ENCODE measurements around the gene TMEM11. TPM values are rescaled to one million over a fixed set of nuclear protein-coding genes. Genes with fewer than 3 reads are reported as not detected.

TMEM11 gene
- total RNA-seq, 1 experiment from 2014 or later = 32.5 TPM

DNA sequence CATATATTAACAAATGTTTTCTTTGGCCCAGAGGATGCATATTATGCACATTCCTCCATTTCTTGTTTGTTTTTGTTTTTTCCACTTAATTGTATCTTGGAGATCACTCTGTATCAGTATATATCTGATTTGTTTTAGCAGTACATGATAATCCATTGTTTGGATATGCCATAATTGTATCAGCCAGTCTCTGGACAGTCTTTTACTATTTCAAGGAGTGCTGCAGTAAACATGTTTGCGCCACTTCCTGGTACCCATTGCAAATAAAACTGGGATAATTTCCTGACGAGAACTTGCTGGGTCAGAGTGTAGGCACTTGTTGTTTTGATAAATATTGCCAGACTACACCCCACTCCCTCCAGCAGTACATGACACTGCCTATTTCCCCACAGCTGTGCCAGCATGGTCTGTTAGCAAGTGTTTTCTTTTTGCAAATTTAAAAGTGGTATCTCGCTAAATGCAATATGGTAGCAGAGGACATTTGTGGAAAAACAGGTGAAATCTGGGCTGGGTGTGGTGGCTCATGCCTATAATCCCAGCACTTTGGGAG, 4.9 kb upstream of the TMEM11 start:
- Mint-ChIP-seq H3K9me3 (0 out of 5 replicates have a peak, but pooled peaks cover 0 to 3% of the 10 kb centered on the region in 2 experiments), H3K27me3 (ENCODE audit: low read depth) (peaks cover under 1% of the 10 kb centered on the region), H3K36me3 (ENCODE audit: insufficient read depth in 1 of 3, low read depth in 3 of 3) (peaks cover 0 to 15% (median 11%) of the 10 kb centered on the region in 3 experiments; a peak in 3 of 7 replicates), H3K4me1 (peaks cover 35 to 36% of the 10 kb centered on the region in 2 experiments), H3K27ac (no peak overlapping the region), H3K4me3 (no peak overlapping the region)
- no peak overlapping the region for H4K8ac ChIP-seq (replicated peaks; ENCODE audit: insufficient read length, low read depth, low read length)
- no peaks in the 10 kb centered on the region for H3K27me3 ChIP-seq (ENCODE audit: insufficient read depth, low read length)
- no peak overlapping the region for H3K14ac ChIP-seq (ENCODE audit: insufficient read depth, low read length)
- H3K4ac ChIP-seq (ENCODE audit: low read depth, low read length) = no peak overlapping the region
- H2BK5ac ChIP-seq (ENCODE audit: insufficient read length, low read length) = no peak overlapping the region
- no peak overlapping the region for H3T11ph ChIP-seq (ENCODE audit: low read length)
- H3K18ac ChIP-seq (ENCODE audit: insufficient read length, low read depth, low read length) = no peak overlapping the region
- no peak overlapping the region for H2AFZ ChIP-seq (ENCODE audit: low read length)
- no peak overlapping the region for H3K9ac ChIP-seq (ENCODE audit: extremely low read depth, insufficient read length, low read length)
- H3K4me2 ChIP-seq (ENCODE audit: insufficient read depth, insufficient read length, low read length) = no peak overlapping the region
- no peaks in the 10 kb centered on the region for H3K79me1 ChIP-seq (ENCODE audit: insufficient read depth, low read depth, low read length, poor library complexity, severe bottlenecking)
- TF ChIP-seq, protein P1, sequence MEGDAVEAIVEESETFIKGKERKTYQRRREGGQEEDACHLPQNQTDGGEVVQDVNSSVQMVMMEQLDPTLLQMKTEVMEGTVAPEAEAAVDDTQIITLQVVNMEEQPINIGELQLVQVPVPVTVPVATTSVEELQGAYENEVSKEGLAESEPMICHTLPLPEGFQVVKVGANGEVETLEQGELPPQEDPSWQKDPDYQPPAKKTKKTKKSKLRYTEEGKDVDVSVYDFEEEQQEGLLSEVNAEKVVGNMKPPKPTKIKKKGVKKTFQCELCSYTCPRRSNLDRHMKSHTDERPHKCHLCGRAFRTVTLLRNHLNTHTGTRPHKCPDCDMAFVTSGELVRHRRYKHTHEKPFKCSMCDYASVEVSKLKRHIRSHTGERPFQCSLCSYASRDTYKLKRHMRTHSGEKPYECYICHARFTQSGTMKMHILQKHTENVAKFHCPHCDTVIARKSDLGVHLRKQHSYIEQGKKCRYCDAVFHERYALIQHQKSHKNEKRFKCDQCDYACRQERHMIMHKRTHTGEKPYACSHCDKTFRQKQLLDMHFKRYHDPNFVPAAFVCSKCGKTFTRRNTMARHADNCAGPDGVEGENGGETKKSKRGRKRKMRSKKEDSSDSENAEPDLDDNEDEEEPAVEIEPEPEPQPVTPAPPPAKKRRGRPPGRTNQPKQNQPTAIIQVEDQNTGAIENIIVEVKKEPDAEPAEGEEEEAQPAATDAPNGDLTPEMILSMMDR (conservative IDR thresholded peaks at IDR 0.05) = no peak
- H4K5ac ChIP-seq (ENCODE audit: insufficient read length, low read depth, low read length) = no peak overlapping the region
- no peak overlapping the region for H2BK20ac ChIP-seq (ENCODE audit: low read depth, low read length, poor library complexity, severe bottlenecking)
- no peak overlapping the region for H3K27ac ChIP-seq (ENCODE audit: insufficient read length, low read depth, low read length)
- no peaks in the 10 kb centered on the region for H3K9me3 ChIP-seq (ENCODE audit: control insufficient read depth, low read depth, low read length)
- H3K4me1 ChIP-seq (ENCODE audit: insufficient read depth, low read length) = peaks cover 2% of the 10 kb centered on the region; the same call in 1 of the 2 replicates
- H2BK120ac ChIP-seq (ENCODE audit: low read depth, low read length, poor library complexity, severe bottlenecking) = no peak overlapping the region
- H2AK5ac ChIP-seq (ENCODE audit: insufficient read length, low read length) = no peak overlapping the region
- no peak overlapping the region for H2BK15ac ChIP-seq (ENCODE audit: low read depth, low read length)
- no peak overlapping the region for H4K91ac ChIP-seq (ENCODE audit: insufficient read length, low read depth, low read length)
- H4K20me1 ChIP-seq (ENCODE audit: control insufficient read depth, insufficient read depth, insufficient read length) = no peaks in the 10 kb centered on the region
- no peak overlapping the region for H3K56ac ChIP-seq (ENCODE audit: insufficient read length, low read depth, low read length)
- H3K23ac ChIP-seq (ENCODE audit: insufficient read length, low read depth, low read length) = no peak overlapping the region
- WGBS (ENCODE audit: extremely low coverage, insufficient read length, low lambda C conversion rate) = no CpG with 5 or more reads among the region's 3 CpGs
- H2BK12ac ChIP-seq (ENCODE audit: insufficient read length, low read depth, low read length) = no peak overlapping the region
- no peak for DNase-seq
- H3K23me2 ChIP-seq (ENCODE audit: insufficient read length, low read depth, low read length, poor library complexity, severe bottlenecking) = peaks cover 9% of the 10 kb centered on the region
- H3K79me2 ChIP-seq (ENCODE audit: insufficient read depth, low read length) = no peaks in the 10 kb centered on the region
